Retina (tissue), 1 donor: ENCODE data around the gene PLEKHO2.

Experiments used
- DNase-seq: peaks from one replicate; pipeline ENCODE4 v3.0.0-alpha.2; 2016

The PLEKHO2 gene

GRCh38 chr15:64825431-64826294, 16.1 kb upstream of the PLEKHO2 start, which contains the start of gene PIF1:
Gene PIF1 (minus strand): TSS chr15:64825647. CDS start chr15:64824335, 1,312 bp downstream.
- peak; percentile 98 for DNase-seq

- no peak for DNase-seq
Measured at GRCh38 chr15:64828985-64829384, 12.7 kb upstream of the PLEKHO2 start.

- DNase-seq, result no peak
Measured at GRCh38 chr15:64833690-64834089, 8.0 kb upstream of the PLEKHO2 start.

- DNase-seq, result no peak
Measured at GRCh38 chr15:64836023-64836536, 5.6 kb upstream of the PLEKHO2 start.

- DNase-seq, result no peak
Measured at GRCh38 chr15:64837502-64837901, 4.2 kb upstream of the PLEKHO2 start.

- DNase-seq, result no peak
Measured at GRCh38 chr15:64841060-64841343, 713 bp upstream of the PLEKHO2 start.

DNA sequence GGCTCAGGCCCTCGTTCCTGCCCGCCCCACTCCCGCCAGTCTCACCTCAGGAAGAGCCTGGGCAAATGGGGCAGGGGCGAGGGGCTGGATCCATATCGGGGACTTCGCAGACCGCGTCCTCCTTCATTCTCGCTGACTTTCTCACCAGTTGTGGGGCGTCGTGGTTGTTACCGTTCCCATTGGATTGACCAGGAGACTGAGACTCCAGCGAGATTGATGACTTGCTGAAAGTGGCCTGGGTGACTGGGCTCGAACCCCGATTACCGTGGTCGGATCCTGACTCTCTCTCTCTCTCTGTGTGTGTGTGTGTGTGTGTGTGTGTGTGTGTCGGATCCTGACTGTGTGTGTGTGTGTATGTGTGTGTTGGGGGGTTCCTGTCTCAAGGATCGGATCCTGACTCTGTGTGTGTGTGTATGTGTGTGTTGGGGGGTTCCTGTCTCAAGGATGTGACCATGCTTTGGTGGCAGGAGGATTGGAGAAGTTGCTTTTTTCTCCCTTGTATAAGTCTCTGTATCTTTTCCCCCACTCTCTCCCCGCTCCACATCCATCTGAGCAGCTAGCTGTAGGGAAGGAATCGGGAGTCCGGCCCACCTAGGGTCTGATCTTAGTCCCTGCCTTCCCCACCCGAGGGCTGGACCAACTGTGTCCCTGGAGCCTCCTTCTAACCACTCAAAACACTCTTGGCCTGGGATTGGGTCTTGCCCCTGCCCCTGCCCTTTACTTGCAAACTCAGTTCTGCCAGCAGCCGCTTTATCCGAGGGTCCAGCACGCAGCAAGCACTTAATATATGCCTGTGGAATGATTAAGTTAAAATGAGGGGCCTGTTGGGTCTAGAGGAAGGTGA, 603 bp downstream of the PLEKHO2 start:
- DNase-seq, result peak; percentile 67

DNA sequence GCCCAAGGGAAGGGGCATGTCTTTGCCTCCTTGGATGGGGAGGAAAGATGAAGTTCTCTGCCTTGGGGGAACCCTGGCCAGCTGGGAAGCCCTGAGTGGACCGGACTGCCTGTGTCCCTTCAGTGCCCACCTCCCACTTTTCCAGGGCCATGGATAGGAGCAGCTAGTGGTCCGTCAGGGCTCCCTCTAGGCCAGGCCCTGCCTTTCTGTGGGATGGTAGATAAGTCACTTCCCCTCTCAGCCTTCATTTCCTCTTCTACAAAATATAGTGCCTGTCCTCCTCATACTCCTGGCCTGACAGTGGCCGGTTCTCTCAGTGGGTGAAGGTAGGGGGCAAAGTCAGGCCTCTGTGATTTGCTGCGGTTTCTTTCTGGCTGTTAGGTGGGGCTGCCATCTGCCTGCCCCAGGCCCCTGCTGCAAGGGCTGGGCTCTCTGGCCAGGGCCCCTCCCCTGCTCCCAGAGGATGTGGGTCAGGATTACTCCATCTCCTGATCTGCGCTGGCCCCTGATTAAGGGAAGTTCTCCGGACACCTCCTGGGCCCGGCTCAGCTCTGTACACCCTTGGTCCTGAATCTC, 1.4 kb downstream of the PLEKHO2 start:
- no peak for DNase-seq

DNA sequence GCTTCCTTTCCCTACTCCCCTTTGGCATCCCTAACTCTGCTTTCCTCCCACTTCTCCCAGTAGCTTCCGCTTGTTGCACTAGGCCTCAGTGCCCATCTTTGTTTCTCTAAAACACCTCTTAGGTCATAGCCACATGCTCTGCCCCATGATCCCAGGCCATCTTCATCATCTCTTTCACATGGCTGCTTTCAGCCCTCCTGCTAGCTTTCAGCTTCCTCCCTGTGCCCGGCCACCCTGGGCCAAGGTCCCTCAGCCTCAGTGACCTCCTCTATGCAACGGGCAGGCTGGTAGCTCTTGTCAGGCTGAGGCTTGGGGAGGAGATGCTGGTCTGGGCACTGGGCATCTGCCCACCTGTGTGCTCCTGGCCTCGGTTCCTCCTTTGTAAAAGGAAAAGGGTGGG, 2.3 kb downstream of the PLEKHO2 start:
- DNase-seq, result no peak

GRCh38 chr15:64844576-64845145, 2.9 kb downstream of the PLEKHO2 start:
- no peak for DNase-seq

- DNase-seq, result no peak
Measured at GRCh38 chr15:64845183-64845611, 3.5 kb downstream of the PLEKHO2 start.

GRCh38 chr15:64845831-64846595, 4.3 kb downstream of the PLEKHO2 start:
- no peak for DNase-seq

DNA sequence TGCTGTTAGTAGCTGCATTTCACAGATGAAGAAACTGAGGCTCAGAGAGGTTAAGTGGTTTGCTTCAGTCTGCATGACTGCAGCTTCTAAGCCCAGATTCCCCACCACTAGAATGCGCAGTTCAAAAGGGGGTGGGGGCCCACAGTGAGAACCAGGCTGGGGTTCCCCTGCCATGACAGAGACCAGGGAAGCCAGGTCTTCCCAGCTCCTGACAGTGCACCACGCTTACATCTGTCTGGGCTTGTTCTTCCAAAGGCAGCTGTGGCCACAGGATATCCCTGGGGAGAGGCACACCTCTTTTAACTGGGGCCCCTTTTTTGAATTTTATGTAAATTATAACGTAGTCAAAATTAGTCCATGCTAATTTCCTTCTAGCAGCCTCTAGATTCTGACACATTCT, 5.3 kb downstream of the PLEKHO2 start:
- no peak for DNase-seq

- no peak for DNase-seq
Measured at GRCh38 chr15:64847448-64847847, 5.7 kb downstream of the PLEKHO2 start.

DNA sequence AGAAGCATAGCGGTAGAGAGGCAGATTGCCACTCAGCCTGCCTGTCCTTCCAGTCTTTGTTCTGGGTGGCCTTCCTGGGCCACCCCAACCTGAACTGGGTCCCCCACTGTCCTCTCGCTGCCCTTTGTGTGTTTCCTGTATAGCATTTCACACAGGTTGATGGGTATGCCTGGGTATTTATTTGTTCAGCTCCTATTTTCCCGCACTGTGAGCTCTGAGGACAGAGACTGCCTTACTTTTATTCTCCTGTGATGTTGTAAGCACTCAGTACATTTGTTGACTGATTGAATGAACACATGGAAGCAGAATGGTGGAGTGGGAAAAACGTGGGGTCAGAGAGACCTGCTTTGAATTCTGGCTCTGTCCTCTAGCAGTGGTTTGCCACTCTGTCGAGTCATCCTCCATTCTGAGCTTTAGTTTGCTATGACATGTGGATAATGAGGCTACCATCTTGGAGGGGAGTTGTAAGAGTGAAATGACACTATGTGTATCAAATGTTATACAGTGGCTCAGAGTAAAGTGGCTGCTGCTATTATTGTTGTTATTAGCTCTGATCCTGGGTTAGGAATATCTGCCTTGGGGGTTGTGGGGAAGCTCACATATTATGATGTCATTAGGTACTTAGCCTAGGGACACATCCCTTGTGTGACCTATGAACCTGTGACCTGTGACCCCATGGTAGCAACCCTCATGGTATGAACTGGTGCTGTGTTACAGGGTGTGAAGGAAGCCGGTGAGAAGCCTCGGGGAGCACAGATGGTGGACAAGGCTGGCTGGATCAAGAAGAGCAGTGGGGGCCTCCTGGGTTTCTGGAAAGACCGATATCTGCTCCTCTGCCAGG, 6.4 kb downstream of the PLEKHO2 start:
- no peak for DNase-seq

DNA sequence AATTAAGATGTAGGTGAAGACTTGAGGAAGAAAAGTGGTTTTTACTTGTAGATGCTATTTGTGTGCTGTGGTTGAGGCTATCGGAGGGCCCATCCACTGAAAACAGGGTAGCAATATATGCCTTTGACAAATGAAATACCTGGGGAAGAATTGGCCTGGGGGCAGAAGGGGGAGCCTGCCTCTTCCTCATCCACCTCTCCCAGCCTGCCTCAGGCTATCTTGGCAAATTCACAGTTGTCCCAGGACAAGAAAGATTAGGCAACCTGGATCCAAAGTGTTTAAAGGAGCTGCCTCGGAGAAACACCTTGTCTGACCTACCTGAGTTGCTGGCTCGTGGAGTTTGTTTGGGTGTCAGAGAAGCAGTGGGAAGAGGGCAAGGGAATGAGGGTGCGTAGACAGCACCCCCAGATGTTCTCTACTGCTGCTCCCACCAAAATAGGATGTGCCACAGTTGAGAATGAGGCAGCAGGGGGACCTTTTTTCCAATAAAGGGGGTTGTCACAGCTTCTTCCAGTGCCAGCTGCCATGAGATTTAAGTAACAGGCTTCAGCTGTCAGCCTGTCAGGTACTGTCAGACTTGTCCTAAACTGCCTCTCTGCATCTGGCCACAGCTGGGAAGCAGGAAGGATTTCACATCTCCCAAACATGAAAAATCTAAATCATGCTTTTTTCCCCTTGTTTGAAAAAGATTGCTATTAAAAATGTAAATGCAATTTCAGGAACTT, 9.2 kb downstream of the PLEKHO2 start:
- DNase-seq, result no peak

- DNase-seq, result no peak
Measured at GRCh38 chr15:64851503-64851840, 9.8 kb downstream of the PLEKHO2 start.

DNA sequence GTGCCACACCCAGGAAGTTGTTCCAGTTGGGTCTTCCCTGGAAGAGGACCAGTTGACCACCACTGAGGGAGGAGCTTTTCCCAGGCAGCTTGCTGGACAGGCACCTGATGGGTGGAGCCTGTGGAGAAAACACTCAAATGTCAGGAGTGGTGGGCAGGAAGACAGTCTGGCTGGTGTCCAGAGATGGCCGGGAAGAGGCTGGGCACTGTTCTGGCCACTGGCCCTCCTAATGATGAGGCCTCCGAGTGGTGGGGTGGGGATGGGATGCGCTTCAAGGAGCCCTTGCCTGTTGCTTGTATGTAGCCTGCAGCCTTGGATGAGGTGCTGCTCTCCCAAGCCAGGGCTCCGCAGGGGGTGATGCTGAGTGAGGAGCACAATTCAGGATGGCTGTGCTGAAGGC, 12.3 kb downstream of the PLEKHO2 start:
- DNase-seq, result no peak

GRCh38 chr15:64854526-64854925, 12.8 kb downstream of the PLEKHO2 start:
- no peak for DNase-seq

GRCh38 chr15:64855205-64855975, 13.7 kb downstream of the PLEKHO2 start:
- DNase-seq, result no peak
